GM12892 (cell line): ENCODE data around the gene ABCB1.

Experiments used
- POLR2A ChIP-seq: IDR thresholded peaks from 2 replicates; pipeline ENCODE4 v1.6.1; 2011; ENCODE audit warnings: low read depth, low read length, control low read depth
- POLR2AphosphoS5 ChIP-seq: IDR thresholded peaks from 2 replicates; pipeline ENCODE4 v1.6.1; 2011; ENCODE audit warnings: low read depth, low read length, control low read depth

GRCh38 chr7:87580636-87581035, 20.0 kb downstream of the ABCB1 start:
- TF ChIP-seq POLR2A (no peak), POLR2AphosphoS5 (no peak)
